Endodermal cell (in vitro differentiated cells): ENCODE data around the gene FAF2. TPM values are rescaled to one million over a fixed set of nuclear protein-coding genes. Genes with fewer than 3 reads are reported as not detected.
A peak's percentile ranks its signal among the peaks of the same experiment; 100 is the strongest.

Experiments used
- DNase-seq: peaks from one replicate; pipeline ENCODE4 v3.0.0-alpha.2; 2017
- H3K27ac ChIP-seq: 2 replicates; pipeline ENCODE4 v1.5.1; 2013; ENCODE audit warnings: mild to moderate bottlenecking, low read depth, low read length, moderate library complexity
- H3K27me3 ChIP-seq: 2 replicates; pipeline ENCODE4 v1.6.1; 2013; ENCODE audit warnings: mild to moderate bottlenecking, low read length, moderate library complexity; ENCODE audit not compliant: insufficient read depth, control insufficient read depth, poor library complexity, severe bottlenecking
- H3K36me3 ChIP-seq: 2 replicates; pipeline ENCODE4 v1.7.0; 2013; ENCODE audit warnings: mild to moderate bottlenecking, low read length, moderate library complexity; ENCODE audit not compliant: control insufficient read depth, insufficient read depth
- H3K4me1 ChIP-seq: one replicate; pipeline ENCODE4 v1.7.0; 2013; ENCODE audit warnings: low read length; ENCODE audit not compliant: control insufficient read depth, insufficient read depth
- H3K4me3 ChIP-seq: 2 replicates; pipeline ENCODE4 v1.5.1; 2013; ENCODE audit warnings: mild to moderate bottlenecking, low read length, moderate library complexity
- H3K9ac ChIP-seq: 2 replicates; pipeline ENCODE4 v1.6.1; 2013; ENCODE audit warnings: mild to moderate bottlenecking, low read length, moderate library complexity; ENCODE audit not compliant: poor library complexity, severe bottlenecking; ENCODE audit errors: extremely low read depth
- H3K9me3 ChIP-seq: 2 replicates; pipeline ENCODE4 v1.6.1; 2013; ENCODE audit warnings: mild to moderate bottlenecking, low read length, moderate library complexity; ENCODE audit not compliant: control insufficient read depth
- H3K27ac Mint-ChIP-seq: 2 replicates; pipeline ENCODE4 v1.8.0; 2020; ENCODE audit warnings: mixed read lengths
- H3K27me3 Mint-ChIP-seq: 2 replicates; pipeline ENCODE4 v1.8.0; 2021; ENCODE audit warnings: mild to moderate bottlenecking, mixed read lengths; ENCODE audit not compliant: insufficient read depth
- H3K36me3 Mint-ChIP-seq: 2 replicates; pipeline ENCODE4 v1.8.0; 2020; ENCODE audit warnings: low read depth, mixed read lengths
- H3K4me1 Mint-ChIP-seq: 2 replicates; pipeline ENCODE4 v1.8.0; 2020; ENCODE audit warnings: mixed read lengths
- H3K4me3 Mint-ChIP-seq: 2 replicates; pipeline ENCODE4 v1.8.0; 2020; ENCODE audit warnings: mild to moderate bottlenecking, moderate library complexity, mixed read lengths
- H3K9me3 Mint-ChIP-seq: 2 replicates; pipeline ENCODE4 v1.8.0; 2020; ENCODE audit warnings: mild to moderate bottlenecking, mixed read lengths
- WGBS, 2 experiments: methylation state at CpG; one replicate each; pipeline versions ENCODE4 v1.1.5 to v1.1.7; 2013; ENCODE audit warnings: missing lambda C conversion rate in 2 of 2, mixed read lengths in 1 of 2; ENCODE audit not compliant: insufficient coverage in 1 of 2, insufficient read length in 1 of 2; 5-methylcytosine and 5-hydroxymethylcytosine counted together
- total RNA-seq, 2 donors: library from RNA; stranded (reverse); fragmentation: NEBNext Ultra II Directional in 1 of 2; extraction: Animal tissue kit (Norgen Biotek cat#: 25700) in 1 of 2; gene quantifications; 2 replicates in 1 of 2; 3 replicates in 1 of 2; pipeline ENCODE4 v1.2.1, GENCODE V29; 2021
- TF ChIP-seq, protein P1 (sequence below): fragments of 200-600 bp; sonication (generic); conservative IDR thresholded peaks from 2 replicates; pipeline ENCODE4 v1.5.0; 2021; ENCODE audit warnings: antibody characterized with exemption, mild to moderate bottlenecking

FAF2 gene
- total RNA-seq, 2 donors from 2014 or later: 42.9 to 53.0 TPM

DNA sequence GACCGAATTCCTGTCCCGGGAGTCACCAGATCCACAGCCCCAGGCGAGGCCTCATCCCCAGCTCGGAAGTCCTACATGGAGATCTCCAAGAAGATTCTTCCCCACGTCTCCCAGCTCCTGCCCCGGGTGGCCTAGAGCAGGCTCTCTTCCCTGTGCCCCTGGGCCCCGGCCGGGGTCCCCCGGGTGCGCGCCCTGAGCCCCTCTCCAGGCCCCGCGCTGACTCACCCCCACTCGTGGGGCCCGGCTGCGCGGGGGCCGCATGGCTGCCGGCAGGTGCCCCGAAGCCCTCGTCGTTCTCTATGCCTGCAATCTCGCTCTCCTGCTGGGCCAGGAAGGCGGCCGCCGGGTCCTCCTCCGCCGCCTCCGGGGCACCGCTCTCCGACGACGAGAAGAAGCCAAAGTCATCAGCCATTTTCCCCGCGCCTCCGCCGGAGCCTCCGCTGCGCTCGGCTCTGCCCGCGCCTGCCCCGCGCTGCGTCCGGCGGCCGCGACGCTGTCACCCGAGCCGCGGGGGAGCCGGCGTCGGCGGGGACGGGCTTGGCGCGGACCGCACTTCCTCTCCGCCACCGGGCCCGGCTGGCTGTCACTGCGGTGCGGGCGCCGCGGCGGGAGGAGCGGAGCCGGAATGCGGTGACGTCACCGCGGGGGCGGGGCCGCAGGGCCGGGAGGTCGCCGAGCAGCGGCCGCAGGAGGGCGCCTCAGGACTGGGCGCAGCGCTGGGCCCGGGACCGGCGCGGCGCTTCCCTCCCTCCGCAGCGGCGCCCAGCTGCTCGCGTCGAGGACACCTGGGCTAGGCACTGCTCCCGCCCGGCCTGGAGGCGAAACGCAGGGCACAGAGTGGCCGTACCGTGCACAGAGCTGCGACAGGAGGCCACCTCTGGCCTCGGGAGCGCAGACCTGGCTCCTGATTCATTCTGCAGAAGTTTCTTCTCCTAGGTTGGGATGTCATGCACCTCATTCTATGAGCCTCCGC, 31.9 kb upstream of the FAF2 start, which contains the start of gene CLTB:
Gene CLTB, minus strand, starts transcription at position 588 of the 973 bp plus-strand sequence. Its CDS starts 176 bp downstream, at position 412.
- 3 to 10% methylated on average over 18 to 107 of the region's 107 CpGs for WGBS, 2 experiments

DNA sequence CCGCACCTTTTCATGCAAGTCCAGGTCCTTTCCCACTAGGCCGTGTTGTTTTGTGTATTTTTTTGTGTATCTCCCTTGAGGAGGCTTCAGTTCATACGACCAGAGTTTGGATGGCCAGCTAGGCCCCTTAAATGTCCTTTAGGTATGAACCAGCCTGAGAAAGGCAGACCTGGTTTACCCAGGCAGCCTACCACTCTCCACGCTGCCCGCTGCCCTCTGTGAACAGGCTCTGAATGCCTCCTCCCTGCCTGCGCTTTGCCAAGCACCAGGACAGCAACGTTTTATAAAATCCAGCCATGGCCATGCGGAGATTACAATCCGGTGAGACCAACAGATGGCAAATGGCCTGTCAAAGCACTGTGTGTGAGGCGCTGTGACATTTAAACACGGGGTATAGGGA, 31.2 kb upstream of the FAF2 start:
- Mint-ChIP-seq H3K4me1 (peaks cover 6% of the 10 kb centered on the region), H3K9me3 (peaks cover 46% of the 10 kb centered on the region), H3K27me3 (peaks cover 11% of the 10 kb centered on the region), H3K36me3 (peaks cover 9% of the 10 kb centered on the region), H3K27ac (peak overlapping the region; percentile 10), H3K4me3 (peak overlapping the region; percentile 63)
- Histone ChIP-seq H3K9ac (no peak overlapping the region), H3K27ac (no peak overlapping the region), H3K4me1 (peaks cover 3% of the 10 kb centered on the region), H3K4me3 (peak overlapping the region; percentile 15), H3K27me3 (no peaks in the 10 kb centered on the region), H3K9me3 (peaks cover 30% of the 10 kb centered on the region), H3K36me3 (peaks cover 11% of the 10 kb centered on the region)
- WGBS, 2 experiments: 89 to 91% methylated on average over 11 of the region's 11 CpGs
- TF ChIP-seq, protein P1, sequence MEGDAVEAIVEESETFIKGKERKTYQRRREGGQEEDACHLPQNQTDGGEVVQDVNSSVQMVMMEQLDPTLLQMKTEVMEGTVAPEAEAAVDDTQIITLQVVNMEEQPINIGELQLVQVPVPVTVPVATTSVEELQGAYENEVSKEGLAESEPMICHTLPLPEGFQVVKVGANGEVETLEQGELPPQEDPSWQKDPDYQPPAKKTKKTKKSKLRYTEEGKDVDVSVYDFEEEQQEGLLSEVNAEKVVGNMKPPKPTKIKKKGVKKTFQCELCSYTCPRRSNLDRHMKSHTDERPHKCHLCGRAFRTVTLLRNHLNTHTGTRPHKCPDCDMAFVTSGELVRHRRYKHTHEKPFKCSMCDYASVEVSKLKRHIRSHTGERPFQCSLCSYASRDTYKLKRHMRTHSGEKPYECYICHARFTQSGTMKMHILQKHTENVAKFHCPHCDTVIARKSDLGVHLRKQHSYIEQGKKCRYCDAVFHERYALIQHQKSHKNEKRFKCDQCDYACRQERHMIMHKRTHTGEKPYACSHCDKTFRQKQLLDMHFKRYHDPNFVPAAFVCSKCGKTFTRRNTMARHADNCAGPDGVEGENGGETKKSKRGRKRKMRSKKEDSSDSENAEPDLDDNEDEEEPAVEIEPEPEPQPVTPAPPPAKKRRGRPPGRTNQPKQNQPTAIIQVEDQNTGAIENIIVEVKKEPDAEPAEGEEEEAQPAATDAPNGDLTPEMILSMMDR: no peak
- DNase-seq: no peak

More for the DNA sequence above, 31.9 kb upstream of the FAF2 start, which contains the start of gene CLTB:
- TF ChIP-seq, protein P1: peak; percentile 89
- peaks cover 23% of the 10 kb centered on the region for H3K9me3 ChIP-seq
- peak within 1 kb of the TSS; percentile 11 for H3K27ac ChIP-seq
- Mint-ChIP-seq H3K4me3 (peak within 1 kb of the TSS; percentile 63), H3K4me1 (peaks cover 6% of the 10 kb centered on the region), H3K27me3 (peaks cover 9% of the 10 kb centered on the region), H3K9me3 (peaks cover 40% of the 10 kb centered on the region), H3K27ac (peak within 1 kb of the TSS; percentile 61), H3K36me3 (peaks cover 8% of the 10 kb centered on the region)
- H3K27me3 ChIP-seq: no peaks in the 10 kb centered on the region
- peaks cover 3% of the 10 kb centered on the region for H3K4me1 ChIP-seq
- peak; percentile 96 for DNase-seq
- H3K4me3 ChIP-seq: peak within 1 kb of the TSS; percentile 95
- peak within 1 kb of the TSS; percentile 88 for H3K9ac ChIP-seq
- H3K36me3 ChIP-seq: peaks cover 16% of the 10 kb centered on the region

DNA sequence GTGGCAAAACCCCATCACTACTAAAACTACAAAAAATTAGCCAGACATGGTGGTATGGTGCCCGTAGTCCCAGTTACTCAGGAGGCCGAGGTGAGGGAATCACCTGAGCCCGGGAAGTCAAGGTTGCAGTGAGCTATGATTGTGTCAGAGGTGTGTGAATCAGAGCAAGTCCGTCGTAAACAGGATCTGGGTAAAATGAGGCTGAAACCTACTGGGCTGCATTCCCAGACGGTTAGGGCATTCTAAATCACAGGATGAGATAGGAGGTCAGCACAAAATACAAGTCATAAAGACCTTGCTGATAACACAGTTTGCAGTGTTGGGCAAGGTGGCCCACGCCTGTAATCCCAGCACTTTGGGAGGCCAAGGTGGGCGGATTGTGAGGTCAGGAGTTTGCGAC, 29.9 kb upstream of the FAF2 start:
- peaks cover 42% of the 10 kb centered on the region for H3K9me3 ChIP-seq
- no peaks in the 10 kb centered on the region for H3K27me3 ChIP-seq
- H3K9me3 Mint-ChIP-seq: peaks cover 58% of the 10 kb centered on the region
- TF ChIP-seq, protein P1: no peak
- no peak overlapping the region for H3K27ac ChIP-seq
- H3K4me3 ChIP-seq: peak overlapping the region; percentile 13
- H3K36me3 Mint-ChIP-seq: peaks cover 12% of the 10 kb centered on the region
- H3K4me1 Mint-ChIP-seq: peaks cover 6% of the 10 kb centered on the region
- peak overlapping the region; percentile 41 for H3K27ac Mint-ChIP-seq
- peaks cover 11% of the 10 kb centered on the region for H3K27me3 Mint-ChIP-seq
- peaks cover 3% of the 10 kb centered on the region for H3K4me1 ChIP-seq
- H3K36me3 ChIP-seq: peaks cover 5% of the 10 kb centered on the region
- H3K4me3 Mint-ChIP-seq: no peak overlapping the region
- DNase-seq: no peak
- 87% methylated on average over 9 of the region's 9 CpGs for WGBS, 2 experiments
- H3K9ac ChIP-seq: peak overlapping the region; percentile 73
